CD4-positive, CD25-positive, alpha-beta regulatory T cell (primary cell): ENCODE results near the gene CNPY3. TPM values are rescaled to one million over a fixed set of nuclear protein-coding genes. Genes with fewer than 3 reads are reported as not detected.
A peak's percentile ranks its signal among the peaks of the same experiment; 100 is the strongest.
"Not testable (repeated sequence)": the region's sequence is repeated elsewhere in the genome, so short reads cannot be mapped to it uniquely, and the experiment has no call there.

Source experiments
- ATAC-seq, 2 donors: fragments of 150-1000 bp; cut with Tn5 transposase; one replicate each; pipeline ENCODE4 v1.10.0; 2021; ENCODE audit warnings: low read depth in 2 of 2, moderate number of reproducible peaks in 2 of 2, moderate library complexity in 1 of 2
- DNase-seq, 3 donors: peaks; one replicate each; pipeline versions ENCODE4 v3.0.0 to v3.0.0-alpha.2; 2012 to 2022; ENCODE audit warnings: mixed read lengths in 1 of 3
- H3K27ac ChIP-seq: one replicate; pipeline ENCODE4 v1.7.0; 2013; ENCODE audit warnings: mild to moderate bottlenecking, low read length; ENCODE audit not compliant: insufficient read depth, poor library complexity, severe bottlenecking
- H3K27me3 ChIP-seq: one replicate; pipeline ENCODE4 v1.7.0; 2013; ENCODE audit warnings: low read length; ENCODE audit not compliant: control insufficient read depth, insufficient read depth
- H3K36me3 ChIP-seq: one replicate; pipeline ENCODE4 v1.7.0; 2013; ENCODE audit warnings: mild to moderate bottlenecking, low read length, moderate library complexity; ENCODE audit not compliant: control insufficient read depth, insufficient read depth
- H3K4me1 ChIP-seq: 2 replicates; pipeline ENCODE4 v1.7.0; 2013; ENCODE audit warnings: mild to moderate bottlenecking, low read length; ENCODE audit not compliant: insufficient read depth, control insufficient read depth, poor library complexity, severe bottlenecking
- H3K4me3 ChIP-seq: one replicate; pipeline ENCODE4 v1.7.0; 2013; ENCODE audit warnings: low read depth, mild to moderate bottlenecking, low read length, moderate library complexity
- H3K9me3 ChIP-seq, 2 experiments: 1 replicate in 1 of 2; 2 replicates in 1 of 2; pipeline ENCODE4 v1.7.0; 2013; ENCODE audit warnings: low read length in 2 of 2, mild to moderate bottlenecking in 1 of 2, moderate library complexity in 1 of 2; ENCODE audit not compliant: control insufficient read depth in 2 of 2
- H3K27ac Mint-ChIP-seq, 3 donors: one replicate each; pipeline ENCODE4 v1.8.0; 2020 to 2022; ENCODE audit warnings: mild to moderate bottlenecking in 3 of 3, mixed read lengths in 3 of 3, moderate library complexity in 2 of 3
- H3K27me3 Mint-ChIP-seq: one replicate; pipeline ENCODE4 v1.8.0; 2022; ENCODE audit warnings: mild to moderate bottlenecking, mixed read lengths
- H3K36me3 Mint-ChIP-seq: one replicate; pipeline ENCODE4 v1.8.0; 2020; ENCODE audit warnings: mixed read lengths
- H3K4me1 Mint-ChIP-seq, 4 donors: one replicate each; pipeline ENCODE4 v1.8.0; 2020 to 2022; ENCODE audit warnings: mixed read lengths in 4 of 4, mild to moderate bottlenecking in 1 of 4
- H3K4me3 Mint-ChIP-seq, 4 donors: one replicate each; pipeline ENCODE4 v1.8.0; 2020 to 2022; ENCODE audit warnings: mild to moderate bottlenecking in 4 of 4, mixed read lengths in 4 of 4, moderate library complexity in 3 of 4
- H3K9me3 Mint-ChIP-seq, 7 donors: one replicate each; pipeline ENCODE4 v1.8.0; 2020 to 2022; ENCODE audit warnings: mixed read lengths in 7 of 7, mild to moderate bottlenecking in 3 of 7, moderate library complexity in 2 of 7
- polyA plus RNA-seq, 4 donors: library from polyadenylated mRNA; unstranded; fragments of 300-500 nt; fragmentation: Illumina TruSeq; gene quantifications; one replicate each; pipeline ENCODE4 v1.2.3, GENCODE V29; 2021
- total RNA-seq: library from RNA; stranded (reverse); gene quantifications from one replicate; pipeline ENCODE4 v1.2.3, GENCODE V29; 2022

The CNPY3 gene
- total and polyA plus RNA-seq, 5 donors from 2014 or later, result 42.9 to 88.8 (median 81.3) TPM

DNA sequence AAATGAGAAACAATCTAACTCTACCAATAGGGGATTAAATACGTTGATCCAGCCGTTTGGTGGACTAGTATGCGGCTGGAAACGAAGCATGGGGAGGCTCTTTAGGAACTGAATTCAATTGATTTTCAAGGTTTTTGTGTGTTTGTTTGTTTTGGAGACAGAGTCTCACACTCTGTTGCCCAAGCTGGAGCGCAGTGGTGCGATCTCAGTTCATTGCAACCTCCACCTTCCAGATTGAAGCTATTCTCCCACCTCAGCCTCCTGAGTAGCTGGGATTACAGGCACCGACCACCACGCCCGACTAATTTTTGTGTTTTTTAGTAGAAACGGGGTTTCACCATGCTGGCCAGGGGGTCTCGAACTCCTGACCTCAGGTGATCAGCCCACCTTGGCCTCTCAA lies 7.1 kb downstream of the CNPY3 start:
- peak overlapping the region in 2 of 3 donors; percentile 22 to 29 for H3K27ac Mint-ChIP-seq
- peaks cover 17 to 42% (median 29%) of the 10 kb centered on the region in 4 donors for H3K4me1 Mint-ChIP-seq
- H3K9me3 Mint-ChIP-seq, result no peaks in the 10 kb centered on the region
- no peak overlapping the region for H3K4me3 ChIP-seq
- no peak overlapping the region for H3K27ac ChIP-seq
- no peaks in the 10 kb centered on the region for H3K27me3 ChIP-seq
- no peak overlapping the region for H3K4me3 Mint-ChIP-seq
- peaks cover 83% of the 10 kb centered on the region for H3K36me3 ChIP-seq
- H3K9me3 ChIP-seq, result no peaks in the 10 kb centered on the region
- DNase-seq, result no peak
- H3K36me3 Mint-ChIP-seq, result peaks cover 41% of the 10 kb centered on the region
- H3K27me3 Mint-ChIP-seq, result no peaks in the 10 kb centered on the region
- ATAC-seq, result no peak
- peaks cover 28% of the 10 kb centered on the region for H3K4me1 ChIP-seq

GRCh38 chr6:42937548-42938427 lies 8.5 kb downstream of the CNPY3 start:
- Mint-ChIP-seq H3K9me3 (no peaks in the 10 kb centered on the region), H3K36me3 (peaks cover 35% of the 10 kb centered on the region), H3K4me3 (no peak overlapping the region), H3K4me1 (peaks cover 12 to 29% (median 18%) of the 10 kb centered on the region in 4 donors), H3K27ac (peak overlapping the region; percentile 76 to 82 (median 82)), H3K27me3 (no peaks in the 10 kb centered on the region)
- ATAC-seq, result no peak
- Histone ChIP-seq H3K9me3 (no peaks in the 10 kb centered on the region), H3K4me1 (peaks cover 14% of the 10 kb centered on the region), H3K4me3 (no peak overlapping the region), H3K27ac (no peak overlapping the region), H3K36me3 (peaks cover 79% of the 10 kb centered on the region), H3K27me3 (no peaks in the 10 kb centered on the region)
- no peak for DNase-seq

DNA sequence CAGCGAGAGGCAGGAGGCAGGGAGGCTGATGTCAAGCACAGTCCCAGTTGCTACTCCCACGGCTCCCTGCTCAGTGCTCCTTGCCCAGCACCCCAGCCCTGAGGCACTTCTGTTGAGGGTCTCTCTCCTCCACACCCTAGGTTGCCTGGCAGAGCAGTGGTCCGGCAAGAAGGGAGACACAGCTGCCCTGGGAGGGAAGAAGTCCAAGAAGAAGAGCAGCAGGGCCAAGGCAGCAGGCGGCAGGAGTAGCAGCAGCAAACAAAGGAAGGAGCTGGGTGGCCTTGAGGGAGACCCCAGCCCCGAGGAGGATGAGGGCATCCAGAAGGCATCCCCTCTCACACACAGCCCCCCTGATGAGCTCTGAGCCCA lies 9.1 kb downstream of the CNPY3 start:
- H3K27ac ChIP-seq, result no peak overlapping the region
- Mint-ChIP-seq H3K27ac (peak overlapping the region in 2 of 3 donors; percentile 76 to 82), H3K4me3 (no peak overlapping the region), H3K4me1 (peaks cover 7 to 22% (median 12%) of the 10 kb centered on the region in 4 donors), H3K36me3 (peaks cover 29% of the 10 kb centered on the region), H3K9me3 (no peaks in the 10 kb centered on the region), H3K27me3 (no peaks in the 10 kb centered on the region)
- no peaks in the 10 kb centered on the region for H3K27me3 ChIP-seq
- peaks cover 75% of the 10 kb centered on the region for H3K36me3 ChIP-seq
- ATAC-seq (no peak), DNase-seq (no peak)
- peaks cover 8% of the 10 kb centered on the region for H3K4me1 ChIP-seq
- H3K9me3 ChIP-seq, result no peaks in the 10 kb centered on the region
- no peak overlapping the region for H3K4me3 ChIP-seq

DNA sequence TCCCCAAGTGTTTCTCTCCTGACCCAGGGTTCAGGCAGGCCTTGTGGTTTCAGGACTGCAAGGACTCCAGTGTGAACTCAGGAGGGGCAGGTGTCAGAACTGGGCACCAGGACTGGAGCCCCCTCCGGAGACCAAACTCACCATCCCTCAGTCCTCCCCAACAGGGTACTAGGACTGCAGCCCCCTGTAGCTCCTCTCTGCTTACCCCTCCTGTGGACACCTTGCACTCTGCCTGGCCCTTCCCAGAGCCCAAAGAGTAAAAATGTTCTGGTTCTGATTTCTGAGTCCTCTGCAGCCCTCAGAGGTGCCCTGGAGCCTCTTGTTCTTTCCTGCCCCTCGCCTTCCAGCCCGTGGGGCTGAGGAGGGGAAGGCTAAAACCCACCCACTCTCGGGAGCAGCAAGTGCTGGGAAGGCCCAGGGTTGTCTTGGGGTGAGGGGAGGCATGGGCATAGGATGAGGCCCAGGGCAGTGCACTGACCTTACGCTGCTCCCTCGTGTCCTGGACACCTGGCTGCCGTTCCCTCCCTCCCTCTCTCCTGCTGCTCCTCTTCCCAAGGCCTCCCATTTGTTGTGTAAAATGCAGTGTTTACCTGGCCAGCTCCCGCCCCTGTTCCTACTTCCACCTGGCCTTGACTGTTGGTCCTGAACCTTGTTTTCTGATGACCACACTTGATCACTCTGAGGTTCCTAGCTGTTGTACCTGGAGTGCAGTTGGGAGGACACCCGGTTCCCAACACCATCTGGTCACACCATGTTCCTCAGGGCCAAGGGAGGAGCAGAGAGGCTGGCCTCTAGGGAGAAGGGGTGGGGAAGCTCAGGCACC lies 9.9 kb downstream of the CNPY3 start:
- H3K36me3 Mint-ChIP-seq, result peaks cover 25% of the 10 kb centered on the region
- no peak overlapping the region for H3K4me3 ChIP-seq
- peak overlapping the region in 2 of 3 donors; percentile 46 to 83 for H3K27ac Mint-ChIP-seq

GRCh38 chr6:42939810-42940167 lies 10.5 kb downstream of the CNPY3 start:
- Histone ChIP-seq H3K9me3 (no peaks in the 10 kb centered on the region), H3K4me1 (no peaks in the 10 kb centered on the region), H3K36me3 (peaks cover 74% of the 10 kb centered on the region), H3K27me3 (no peaks in the 10 kb centered on the region), H3K4me3 (no peak overlapping the region), H3K27ac (no peak overlapping the region)
- ATAC-seq, result no peak
- no peaks in the 10 kb centered on the region for H3K27me3 Mint-ChIP-seq
- no peak for DNase-seq
- peak overlapping the region in 2 of 3 donors; percentile 20 to 83 for H3K27ac Mint-ChIP-seq
- no peaks in the 10 kb centered on the region for H3K9me3 Mint-ChIP-seq
- H3K4me3 Mint-ChIP-seq, result no peak overlapping the region
- peaks cover 5 to 11% (median 8%) of the 10 kb centered on the region in 4 donors for H3K4me1 Mint-ChIP-seq
- peaks cover 25% of the 10 kb centered on the region for H3K36me3 Mint-ChIP-seq

More for the DNA sequence above, 9.9 kb downstream of the CNPY3 start:
- Histone ChIP-seq H3K36me3 (peaks cover 75% of the 10 kb centered on the region), H3K9me3 (no peaks in the 10 kb centered on the region), H3K27me3 (no peaks in the 10 kb centered on the region), H3K4me1 (peaks cover under 1% of the 10 kb centered on the region), H3K27ac (no peak overlapping the region)
- DNase-seq (no peak), ATAC-seq (peak in 1 of 2 donors; percentile 22)
- Mint-ChIP-seq H3K27me3 (no peaks in the 10 kb centered on the region), H3K9me3 (no peaks in the 10 kb centered on the region), H3K4me1 (peaks cover 5 to 16% (median 10%) of the 10 kb centered on the region in 4 donors), H3K4me3 (no peak overlapping the region)

- Mint-ChIP-seq H3K36me3 (peaks cover 21% of the 10 kb centered on the region), H3K4me1 (peaks cover 5 to 10% (median 8%) of the 10 kb centered on the region in 4 donors), H3K4me3 (no peak overlapping the region), H3K9me3 (no peaks in the 10 kb centered on the region), H3K27me3 (no peaks in the 10 kb centered on the region), H3K27ac (peak overlapping the region in 2 of 3 donors; percentile 45 to 83)
- no peaks in the 10 kb centered on the region for H3K9me3 ChIP-seq
- peaks cover 68% of the 10 kb centered on the region for H3K36me3 ChIP-seq
- no peak overlapping the region for H3K4me3 ChIP-seq
- no peaks in the 10 kb centered on the region for H3K4me1 ChIP-seq
- DNase-seq (no peak), ATAC-seq (no peak)
- H3K27me3 ChIP-seq, result no peaks in the 10 kb centered on the region
- H3K27ac ChIP-seq, result no peak overlapping the region
Measured at GRCh38 chr6:42940493-42941045, 11.3 kb downstream of the CNPY3 start.

- not testable (repeated sequence) for H3K4me3 ChIP-seq, H3K27ac Mint-ChIP-seq, H3K4me1 Mint-ChIP-seq, H3K27ac ChIP-seq, H3K9me3 Mint-ChIP-seq, H3K27me3 ChIP-seq, H3K27me3 Mint-ChIP-seq, ATAC-seq, H3K4me1 ChIP-seq, H3K4me3 Mint-ChIP-seq, DNase-seq, H3K9me3 ChIP-seq
- H3K36me3 Mint-ChIP-seq, result peaks cover 22% of the 10 kb centered on the region
- peaks cover 63% of the 10 kb centered on the region for H3K36me3 ChIP-seq
Measured at GRCh38 chr6:42941356-42941755, 12.1 kb downstream of the CNPY3 start.
